Stimulated activated CD8-positive, alpha-beta memory T cell treated with anti-CD3 and anti-CD28 coated beads, Interleukin-4, amount 100 ng/mL, for 24 hours (primary cell): ENCODE measurements around the gene CLSTN2.

Source experiments
- DNase-seq: peaks from one replicate; pipeline ENCODE4 v3.0.0-alpha.2; 2020; ENCODE audit warnings: low read depth

Gene CLSTN2

DNA sequence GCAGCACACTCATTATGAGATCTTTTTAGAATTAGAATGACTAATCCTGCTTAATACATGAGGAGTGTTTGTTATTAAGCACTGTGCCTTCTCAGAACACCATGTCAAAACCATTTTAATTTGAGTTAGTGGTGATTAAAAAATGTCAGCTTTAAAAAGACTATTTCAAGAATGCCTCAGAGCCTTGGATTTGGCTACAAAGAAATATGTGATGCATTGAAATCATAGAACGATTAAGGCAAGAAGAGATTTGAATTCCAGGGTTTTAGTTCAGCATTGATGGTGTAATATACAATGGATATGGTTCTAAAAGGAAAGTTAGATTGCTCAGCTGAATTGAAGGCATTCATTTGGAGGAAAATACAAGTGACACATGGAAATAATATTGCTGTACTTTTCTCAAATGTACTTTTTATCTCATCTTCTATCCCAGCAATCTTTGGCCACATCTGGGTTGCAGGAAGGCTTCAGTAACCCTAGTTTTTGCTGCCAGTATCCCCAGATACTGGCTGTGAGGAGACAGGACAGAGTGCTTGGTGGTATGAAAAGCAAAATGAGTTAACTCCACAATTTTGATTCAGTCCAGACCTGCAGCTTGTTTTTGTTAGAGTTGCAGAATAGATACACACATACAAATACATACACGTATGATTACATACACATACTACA, 303.8 kb downstream of the CLSTN2 start:
- DNase-seq: no peak

- DNase-seq: no peak
These were observed 307.9 kb downstream of the CLSTN2 start for GRCh38 chr3:140242818-140243276.

DNA sequence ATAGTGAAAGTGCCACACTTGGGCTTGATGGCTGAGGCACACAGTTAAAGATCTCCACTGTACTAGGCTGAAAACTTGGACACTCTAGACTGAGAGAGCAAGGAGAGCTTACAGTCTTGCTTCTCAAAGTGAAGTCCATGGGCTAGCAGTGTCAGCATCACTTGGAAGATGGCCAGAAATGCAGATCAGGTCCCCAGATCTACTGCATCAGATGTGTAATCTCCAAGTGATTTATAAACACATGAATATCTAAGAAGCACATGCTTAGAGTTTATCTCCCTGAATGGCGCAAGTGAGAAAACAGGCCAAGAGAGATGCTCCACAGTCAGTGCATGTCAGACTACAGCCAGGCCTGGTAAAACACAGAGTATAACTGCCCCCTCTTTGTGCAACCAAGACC, 308.6 kb downstream of the CLSTN2 start:
- DNase-seq: no peak

DNA sequence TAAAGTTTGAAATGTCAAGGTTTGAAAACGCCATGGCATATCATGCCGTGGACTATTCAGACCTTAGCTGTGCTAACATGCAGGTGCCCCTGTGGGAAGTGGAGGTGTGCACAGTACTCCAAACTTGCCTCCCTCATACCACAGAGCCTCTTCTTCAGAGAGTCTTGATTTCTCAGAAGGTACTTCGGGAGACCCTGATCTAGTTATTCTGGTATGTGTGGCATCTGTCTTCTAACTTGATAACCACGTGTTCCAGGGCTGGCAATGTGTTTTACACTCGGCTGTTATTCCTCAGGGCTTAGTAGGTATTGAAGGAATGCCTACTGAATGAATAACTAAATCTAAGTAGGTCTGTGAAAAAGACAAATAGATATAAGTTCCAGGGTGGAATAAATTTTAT, 309.9 kb downstream of the CLSTN2 start:
- no peak for DNase-seq

DNA sequence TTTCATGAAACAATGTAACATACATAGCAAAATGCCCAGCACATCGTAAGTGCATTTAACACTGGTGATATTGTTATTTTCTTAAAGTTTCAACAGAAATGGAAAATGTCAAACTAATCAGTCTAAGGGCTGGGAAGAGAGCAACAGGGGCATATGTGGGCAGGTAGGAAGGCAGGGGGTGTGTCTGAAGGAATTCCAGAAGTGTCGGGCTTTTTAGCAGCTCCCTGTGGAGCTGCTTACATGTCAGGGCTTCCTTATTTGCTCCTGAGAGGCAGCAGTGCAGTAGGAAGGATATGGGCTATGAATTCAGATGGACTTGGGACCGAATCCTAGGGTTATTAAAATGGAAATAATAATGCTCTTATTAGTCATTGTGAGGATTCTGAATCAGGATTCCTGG, 311.6 kb downstream of the CLSTN2 start:
- DNase-seq: no peak

DNA sequence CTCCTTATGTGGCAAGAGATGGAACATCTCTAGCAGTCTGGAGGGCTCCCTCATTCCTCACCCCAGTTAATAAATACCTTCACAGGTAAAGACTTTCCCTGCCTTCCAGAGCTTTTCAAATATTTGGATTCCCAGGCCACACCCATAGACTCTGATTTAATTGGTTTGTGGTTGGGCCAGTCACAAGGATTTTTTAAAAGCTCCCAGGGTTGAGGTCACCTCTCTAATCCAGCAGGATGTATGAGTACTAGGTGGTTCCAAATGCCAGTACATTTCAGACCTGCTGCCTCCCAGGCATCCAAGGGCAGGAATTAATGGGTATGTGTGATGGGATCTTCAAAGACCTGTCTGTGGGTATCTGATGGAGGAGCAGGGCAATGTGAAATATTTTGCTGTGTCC, 312.8 kb downstream of the CLSTN2 start:
- no peak for DNase-seq

DNA sequence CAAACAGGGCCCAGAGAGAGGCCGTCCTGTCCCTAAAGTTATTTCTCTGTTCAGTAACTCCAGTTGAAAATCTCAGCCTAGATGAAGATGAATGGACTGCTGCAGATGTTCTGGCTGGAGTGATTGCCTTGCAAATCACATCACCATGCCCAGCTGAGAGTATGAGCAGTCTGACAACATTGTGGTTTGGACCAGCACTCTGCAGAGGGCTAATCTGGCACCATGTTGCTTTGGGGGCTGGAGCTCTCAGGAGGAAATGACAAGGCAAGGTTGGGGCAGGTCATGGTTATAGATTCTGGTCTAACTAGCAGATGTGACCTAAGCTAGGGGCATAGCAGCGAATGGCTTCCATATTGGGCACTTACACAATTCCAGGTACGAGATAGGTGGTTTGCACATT, 314.2 kb downstream of the CLSTN2 start:
- DNase-seq: no peak

DNA sequence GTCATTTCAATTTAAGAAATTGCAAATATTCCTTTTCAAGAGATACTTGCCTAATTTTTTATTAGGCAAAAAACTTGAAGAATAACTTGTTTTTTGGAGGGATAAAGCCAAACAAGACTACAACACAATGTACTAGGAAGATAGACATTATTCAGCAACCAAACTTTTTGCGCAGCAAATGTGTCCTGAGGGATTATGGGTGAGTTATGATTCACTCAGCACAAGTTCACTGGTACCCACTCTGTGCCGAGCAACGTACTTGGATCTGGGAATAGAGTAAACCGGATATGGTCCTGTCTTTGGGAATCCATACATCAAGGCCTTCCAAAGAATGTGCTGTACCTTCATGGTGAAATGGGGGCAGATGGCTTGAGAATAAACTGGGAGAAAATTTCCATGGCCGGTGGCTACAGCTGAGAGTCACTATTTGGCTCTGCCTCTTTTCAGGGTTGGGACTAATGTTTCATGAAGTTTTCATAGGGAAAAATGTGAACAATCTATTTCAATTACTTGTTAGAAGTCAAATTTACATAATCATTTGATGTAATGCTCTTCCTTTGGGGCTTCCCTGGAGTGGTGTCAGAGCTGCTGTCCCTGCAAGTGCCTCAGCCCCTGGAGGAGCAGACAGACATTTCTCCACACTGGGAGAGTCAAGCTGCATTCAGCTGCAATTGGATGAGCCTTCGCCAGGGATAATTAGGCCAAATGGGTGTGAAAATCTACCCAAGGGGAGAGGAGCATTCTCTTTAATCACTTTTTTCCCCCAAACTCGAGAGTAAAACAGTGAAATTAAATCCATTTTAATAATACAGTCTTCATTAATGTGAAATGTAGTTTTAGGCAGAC, 315.2 kb downstream of the CLSTN2 start:
- DNase-seq: no peak

- DNase-seq: no peak
These were observed 316.0 kb downstream of the CLSTN2 start for GRCh38 chr3:140250945-140251344.

GRCh38 chr3:140251678-140252077, 316.7 kb downstream of the CLSTN2 start:
- DNase-seq: no peak

- no peak for DNase-seq
These were observed 318.0 kb downstream of the CLSTN2 start for GRCh38 chr3:140252812-140253656.

DNA sequence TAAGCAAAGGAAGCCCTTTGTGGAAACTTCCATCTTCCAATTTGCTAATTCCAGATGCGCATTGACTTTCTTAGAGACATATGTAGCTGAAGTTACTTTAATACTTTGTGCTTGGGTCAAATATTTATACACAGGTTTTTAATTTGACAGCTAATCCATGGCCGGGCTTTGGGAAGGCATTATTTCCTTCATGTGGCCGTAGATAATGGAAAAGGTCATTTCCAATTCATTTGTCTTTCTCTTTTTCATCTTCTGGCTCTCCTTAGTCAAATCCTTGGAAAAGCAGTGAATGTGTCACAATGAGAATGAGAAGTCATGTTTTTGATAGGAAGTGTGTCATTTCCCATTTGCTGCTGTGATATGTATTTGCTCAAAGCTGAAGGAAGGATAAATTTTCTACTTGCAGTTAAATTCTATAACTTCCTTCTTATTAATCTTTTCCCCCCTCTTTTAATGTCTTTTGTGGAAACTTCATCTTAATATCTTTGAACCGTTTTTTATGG, 323.3 kb downstream of the CLSTN2 start:
- DNase-seq: no peak

DNA sequence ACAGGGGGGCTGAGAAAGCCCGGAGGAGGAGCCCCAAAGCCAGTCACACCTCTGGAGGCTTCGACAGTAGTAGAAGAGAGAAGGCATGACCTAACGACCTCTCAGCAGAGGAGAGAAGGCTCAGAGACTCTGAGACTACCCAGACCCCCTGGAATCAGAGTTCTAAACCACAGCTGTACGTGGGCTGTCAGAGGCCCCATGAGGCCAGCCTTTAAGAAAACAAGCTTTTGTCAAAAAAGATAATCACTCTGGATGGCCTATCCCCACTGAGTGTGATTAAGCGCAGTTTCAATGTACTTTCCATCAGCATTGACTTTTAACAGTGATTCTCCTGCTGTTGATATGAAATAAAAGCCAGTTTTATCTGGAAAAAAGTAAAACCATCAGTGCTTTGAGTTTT, 330.3 kb downstream of the CLSTN2 start:
- no peak for DNase-seq

GRCh38 chr3:140268103-140268502, 333.1 kb downstream of the CLSTN2 start:
- DNase-seq: no peak

DNA sequence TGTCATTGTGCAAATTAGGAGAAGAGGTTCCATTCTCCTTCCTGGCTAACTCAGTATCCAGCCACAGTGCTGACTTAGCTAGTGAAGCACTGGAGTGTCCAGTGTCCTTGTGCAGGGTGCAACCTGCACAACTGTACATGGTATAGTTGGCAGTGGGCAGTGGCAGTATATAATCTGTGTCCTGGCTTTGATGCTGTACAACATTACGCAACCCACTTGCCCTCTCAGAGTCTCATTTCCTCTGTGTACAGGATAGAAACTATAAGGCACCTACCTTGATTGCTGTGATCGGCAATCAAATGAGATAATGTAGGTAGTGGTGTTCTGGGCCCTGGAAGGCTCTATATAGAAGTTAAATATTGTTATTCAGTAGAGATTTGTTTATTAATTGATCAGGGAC, 333.6 kb downstream of the CLSTN2 start:
- no peak for DNase-seq

DNA sequence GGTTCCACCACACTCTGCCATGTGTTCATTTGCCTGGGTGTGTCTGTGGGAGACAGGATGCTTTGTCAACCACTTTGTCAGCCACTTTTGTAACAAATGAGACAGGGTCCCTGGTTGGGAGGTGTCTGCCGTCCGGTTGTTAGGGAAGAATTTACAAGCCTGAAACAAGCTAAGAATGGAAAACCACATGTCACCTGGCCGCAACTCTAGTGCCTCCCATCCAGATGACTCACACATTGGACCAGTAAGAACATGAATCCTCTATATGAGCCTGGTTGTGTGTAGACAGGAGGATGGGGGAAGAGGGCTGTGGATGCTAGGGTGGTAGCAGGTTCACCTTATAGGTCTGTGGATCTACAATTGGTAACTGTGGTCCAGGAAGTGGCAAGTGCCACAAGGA, 335.3 kb downstream of the CLSTN2 start:
- DNase-seq: no peak

DNA sequence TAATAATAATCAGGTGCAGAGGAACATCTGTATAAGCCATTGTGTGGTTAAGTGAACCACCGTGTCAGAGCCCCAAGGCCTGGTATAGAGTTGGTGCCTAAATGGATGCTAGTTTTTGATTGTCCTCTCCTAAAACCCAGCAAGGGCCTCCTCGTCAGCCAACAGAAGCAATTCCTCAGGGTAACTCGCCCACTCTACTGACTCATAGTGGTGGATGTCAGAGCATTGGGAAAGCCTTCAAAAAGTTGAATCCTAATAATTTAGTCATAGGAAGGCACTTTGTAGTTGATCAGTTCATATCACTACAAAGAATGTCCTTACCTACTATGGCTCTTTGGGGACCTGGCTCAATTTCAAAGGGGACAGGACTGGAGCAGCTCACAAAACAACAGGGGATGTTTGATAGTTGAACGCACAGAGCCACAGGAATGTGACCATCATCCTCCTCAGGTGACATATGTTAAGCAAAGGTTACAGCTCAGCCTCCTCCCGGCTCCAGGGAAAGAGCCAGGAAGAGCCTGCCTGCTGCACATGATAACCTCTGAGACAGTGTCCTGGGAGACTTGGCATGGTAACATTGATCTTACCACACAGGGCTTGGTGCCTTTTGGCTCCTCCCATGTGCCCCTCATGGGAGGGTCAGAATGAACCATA, 338.7 kb downstream of the CLSTN2 start:
- DNase-seq: no peak

DNA sequence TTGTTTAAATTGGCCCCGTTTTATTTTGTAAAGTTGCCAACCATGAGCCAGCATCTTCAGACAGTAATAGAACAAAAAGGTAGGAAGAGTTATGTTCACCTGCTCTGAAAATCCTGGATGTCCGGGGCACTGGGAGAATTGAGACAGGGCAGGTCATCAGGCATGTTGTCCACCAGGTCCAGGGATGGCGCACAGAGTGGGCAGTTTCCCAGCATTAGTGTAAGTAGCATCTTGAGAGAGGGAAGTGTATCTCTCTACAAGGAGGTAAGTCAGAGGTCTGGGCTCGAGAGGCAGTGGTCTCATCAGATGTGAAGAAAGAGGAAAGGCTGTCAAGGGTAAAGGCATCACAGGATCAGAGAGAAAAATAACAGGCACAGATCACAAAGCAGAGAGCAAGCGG, 339.4 kb downstream of the CLSTN2 start:
- DNase-seq: no peak

GRCh38 chr3:140276703-140277102, 341.7 kb downstream of the CLSTN2 start:
- no peak for DNase-seq

- no peak for DNase-seq
These were observed 342.9 kb downstream of the CLSTN2 start for GRCh38 chr3:140277886-140278285.

DNA sequence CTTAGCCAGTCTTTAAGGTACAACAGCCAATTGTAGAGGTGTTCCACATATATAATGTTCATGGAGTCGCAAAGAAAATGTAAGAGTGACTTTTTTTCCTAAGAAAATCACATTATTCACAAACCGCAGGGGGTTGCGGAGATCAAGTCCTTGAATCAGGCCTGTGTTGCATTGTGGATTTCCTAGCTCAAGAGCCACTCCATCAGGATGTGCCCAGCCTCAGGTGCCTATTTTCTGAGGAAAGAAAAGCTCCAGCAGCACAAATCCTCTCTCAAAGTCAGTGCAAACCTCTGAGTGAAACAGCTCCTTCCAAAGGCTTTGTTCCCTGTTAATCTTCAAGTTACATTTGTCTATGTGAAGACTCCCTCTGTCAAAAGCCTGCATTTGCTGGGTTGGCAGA, 349.4 kb downstream of the CLSTN2 start:
- DNase-seq: no peak

GRCh38 chr3:140285380-140285779, 350.4 kb downstream of the CLSTN2 start:
- no peak for DNase-seq
